ENCODE measurements around the gene NPLOC4. TPM values are rescaled to one million over a fixed set of nuclear protein-coding genes. Genes with fewer than 3 reads are reported as not detected.

NPLOC4 gene
- total and polyA plus RNA-seq, 2 of the 13 experiments (the other 11 are each of a cell fraction or from before 2014, with no cell fraction given) = 57.0 to 97.0 TPM

DNA sequence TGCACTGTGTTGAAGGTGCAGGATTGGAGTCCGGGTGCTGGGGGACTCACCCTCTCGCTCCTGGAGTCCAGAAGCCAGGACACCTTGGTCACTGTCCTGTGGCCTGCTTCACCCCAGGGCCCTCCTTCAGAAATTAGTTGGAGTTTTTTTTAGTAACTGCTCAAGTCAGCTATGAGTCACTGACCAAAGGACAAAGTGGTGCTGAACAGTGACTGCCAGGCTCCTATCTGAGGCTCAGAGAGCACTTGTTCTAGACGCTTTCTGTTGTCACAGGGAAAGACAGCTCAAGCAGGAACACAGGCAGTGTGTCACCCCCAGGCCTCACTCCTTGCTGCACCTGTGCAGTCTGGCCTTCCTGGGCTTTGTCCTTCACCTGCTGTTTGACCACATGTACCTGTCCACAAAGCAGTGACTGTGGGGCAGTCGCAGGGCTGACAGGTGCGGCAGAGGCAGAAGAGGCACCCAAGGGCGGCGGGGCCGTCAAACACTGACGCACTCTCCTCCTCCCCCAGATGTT is 80.7 kb downstream of the NPLOC4 start:
- Histone ChIP-seq H3K36me3 (replicated peaks in 1 of 2; ENCODE audit: control insufficient read depth in 1 of 2, insufficient read depth in 2 of 2, low read length in 2 of 2) (peaks cover 19 to 35% of the 10 kb centered on the region in 2 experiments), H3K4me1 (ENCODE audit: insufficient read depth, low read length) (peaks cover 34% of the 10 kb centered on the region), H3K27ac (ENCODE audit: extremely low read length, insufficient read depth, low read length) (no peak overlapping the region), H4K20me1 (ENCODE audit: insufficient read depth, low read length) (peaks cover 1% of the 10 kb centered on the region; the same call in 1 of the 2 replicates), H2AFZ (ENCODE audit: low read length) (no peak overlapping the region), H3K4me2 (ENCODE audit: low read depth, low read length) (no peak overlapping the region), H3K27me3 (ENCODE audit: control insufficient read depth in 1 of 2, insufficient read depth in 2 of 2, low read length in 2 of 2) (no peaks in the 10 kb centered on the region; a peak in 1 of 5 replicates), H3K9me3 (ENCODE audit: low read length) (no peaks in the 10 kb centered on the region), H3K4me3 (replicated peaks in 1 of 3; ENCODE audit: insufficient read depth in 1 of 3, low read depth in 2 of 3, low read length in 3 of 3) (no peak overlapping the region), H3K79me2 (ENCODE audit: insufficient read depth, low read length) (peaks cover 7% of the 10 kb centered on the region), H3K9ac (ENCODE audit: insufficient read depth, low read depth, low read length) (no peak overlapping the region)
- in situ Hi-C loops (cut with HindIII; ENCODE audit: extremely low pct_ligation_motif_present, low pct_unique_long_range_greater_than_20kb) (no loop called here), intact Hi-C loops (cut with micrococcal nuclease; ENCODE audit: unreplicated experiment) (no loop called here)
- WGBS (ENCODE audit: low lambda C conversion rate) = 86% methylated on average over 9 of the region's 9 CpGs
- DNase-seq (ENCODE audit: low spot score) = peak; percentile 45
- ChIA-PET CTCF (ENCODE audit: low intra/inter-chr PET ratio, low total read pairs) (no interaction called here), POLR2A (interaction anchor here (0.6 to 1.3 kb wide), 2 partner anchors 17 to 109 kb away, joined by 3 read pairs; no protein-coding TSS in a partner anchor)
- FAIRE-seq = no peak
- BruUV-seq (replicated peaks) = no TSS peak
- no peak for ATAC-seq
- TF ChIP-seq, protein P1, sequence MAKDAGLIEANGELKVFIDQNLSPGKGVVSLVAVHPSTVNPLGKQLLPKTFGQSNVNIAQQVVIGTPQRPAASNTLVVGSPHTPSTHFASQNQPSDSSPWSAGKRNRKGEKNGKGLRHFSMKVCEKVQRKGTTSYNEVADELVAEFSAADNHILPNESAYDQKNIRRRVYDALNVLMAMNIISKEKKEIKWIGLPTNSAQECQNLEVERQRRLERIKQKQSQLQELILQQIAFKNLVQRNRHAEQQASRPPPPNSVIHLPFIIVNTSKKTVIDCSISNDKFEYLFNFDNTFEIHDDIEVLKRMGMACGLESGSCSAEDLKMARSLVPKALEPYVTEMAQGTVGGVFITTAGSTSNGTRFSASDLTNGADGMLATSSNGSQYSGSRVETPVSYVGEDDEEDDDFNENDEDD (CRISPR knock-in tag; IDR thresholded peaks at IDR 0.05; ENCODE audit: borderline replicate concordance) = no peak
- TF ChIP-seq, protein P2, sequence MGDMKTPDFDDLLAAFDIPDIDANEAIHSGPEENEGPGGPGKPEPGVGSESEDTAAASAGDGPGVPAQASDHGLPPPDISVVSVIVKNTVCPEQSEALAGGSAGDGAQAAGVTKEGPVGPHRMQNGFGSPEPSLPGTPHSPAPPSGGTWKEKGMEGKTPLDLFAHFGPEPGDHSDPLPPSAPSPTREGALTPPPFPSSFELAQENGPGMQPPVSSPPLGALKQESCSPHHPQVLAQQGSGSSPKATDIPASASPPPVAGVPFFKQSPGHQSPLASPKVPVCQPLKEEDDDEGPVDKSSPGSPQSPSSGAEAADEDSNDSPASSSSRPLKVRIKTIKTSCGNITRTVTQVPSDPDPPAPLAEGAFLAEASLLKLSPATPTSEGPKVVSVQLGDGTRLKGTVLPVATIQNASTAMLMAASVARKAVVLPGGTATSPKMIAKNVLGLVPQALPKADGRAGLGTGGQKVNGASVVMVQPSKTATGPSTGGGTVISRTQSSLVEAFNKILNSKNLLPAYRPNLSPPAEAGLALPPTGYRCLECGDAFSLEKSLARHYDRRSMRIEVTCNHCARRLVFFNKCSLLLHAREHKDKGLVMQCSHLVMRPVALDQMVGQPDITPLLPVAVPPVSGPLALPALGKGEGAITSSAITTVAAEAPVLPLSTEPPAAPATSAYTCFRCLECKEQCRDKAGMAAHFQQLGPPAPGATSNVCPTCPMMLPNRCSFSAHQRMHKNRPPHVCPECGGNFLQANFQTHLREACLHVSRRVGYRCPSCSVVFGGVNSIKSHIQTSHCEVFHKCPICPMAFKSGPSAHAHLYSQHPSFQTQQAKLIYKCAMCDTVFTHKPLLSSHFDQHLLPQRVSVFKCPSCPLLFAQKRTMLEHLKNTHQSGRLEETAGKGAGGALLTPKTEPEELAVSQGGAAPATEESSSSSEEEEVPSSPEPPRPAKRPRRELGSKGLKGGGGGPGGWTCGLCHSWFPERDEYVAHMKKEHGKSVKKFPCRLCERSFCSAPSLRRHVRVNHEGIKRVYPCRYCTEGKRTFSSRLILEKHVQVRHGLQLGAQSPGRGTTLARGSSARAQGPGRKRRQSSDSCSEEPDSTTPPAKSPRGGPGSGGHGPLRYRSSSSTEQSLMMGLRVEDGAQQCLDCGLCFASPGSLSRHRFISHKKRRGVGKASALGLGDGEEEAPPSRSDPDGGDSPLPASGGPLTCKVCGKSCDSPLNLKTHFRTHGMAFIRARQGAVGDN (CRISPR knock-in tag; IDR thresholded peaks at IDR 0.05) = peak; percentile 37; the same call in 1 of the 2 replicates
- TF ChIP-seq POLR2G (IDR thresholded peaks at IDR 0.05; ENCODE audit: low read depth, low read length) (peak; percentile 33; the same call in 1 of the 2 replicates), TAF1 (CRISPR knock-in tag; IDR thresholded peaks at IDR 0.05) (no peak), TOE1 (CRISPR knock-in tag; IDR thresholded peaks at IDR 0.05) (no peak), AGO2 (optimal IDR thresholded peaks at IDR 0.05; ENCODE audit: low read depth, low read length) (peak; percentile 81), MYNN (CRISPR knock-in tag; IDR thresholded peaks at IDR 0.05; ENCODE audit: low read depth) (no peak), ZNF230 (CRISPR knock-in tag; IDR thresholded peaks at IDR 0.05) (no peak), SP140L (CRISPR knock-in tag; IDR thresholded peaks at IDR 0.05; ENCODE audit: borderline replicate concordance) (no peak), ZEB1 (IDR thresholded peaks at IDR 0.05; ENCODE audit: insufficient replicate concordance, low read depth) (peak; percentile 28), XBP1 (CRISPR knock-in tag; IDR thresholded peaks at IDR 0.05) (no peak), ZBTB38 (CRISPR knock-in tag; IDR thresholded peaks at IDR 0.05) (peak; percentile 31; the same call in 1 of the 2 replicates), ZNF792 (CRISPR knock-in tag; IDR thresholded peaks at IDR 0.05) (peak; percentile 100), KAT8 (CRISPR knock-in tag; IDR thresholded peaks at IDR 0.05) (no peak), POLR2A (IDR thresholded peaks at IDR 0.05; ENCODE audit: insufficient read depth in 1 of 2, low read depth in 2 of 2, low read length in 2 of 2) (peak in 1 of 2 experiments; percentile 16; a peak in 2 of 4 replicates), ZNF326 (CRISPR knock-in tag; IDR thresholded peaks at IDR 0.05; ENCODE audit: borderline replicate concordance) (peak; percentile 37; the same call in 1 of the 2 replicates), GPN1 (CRISPR knock-in tag; IDR thresholded peaks at IDR 0.05; ENCODE audit: borderline replicate concordance) (no peak)
- TF ChIP-seq, protein P3, sequence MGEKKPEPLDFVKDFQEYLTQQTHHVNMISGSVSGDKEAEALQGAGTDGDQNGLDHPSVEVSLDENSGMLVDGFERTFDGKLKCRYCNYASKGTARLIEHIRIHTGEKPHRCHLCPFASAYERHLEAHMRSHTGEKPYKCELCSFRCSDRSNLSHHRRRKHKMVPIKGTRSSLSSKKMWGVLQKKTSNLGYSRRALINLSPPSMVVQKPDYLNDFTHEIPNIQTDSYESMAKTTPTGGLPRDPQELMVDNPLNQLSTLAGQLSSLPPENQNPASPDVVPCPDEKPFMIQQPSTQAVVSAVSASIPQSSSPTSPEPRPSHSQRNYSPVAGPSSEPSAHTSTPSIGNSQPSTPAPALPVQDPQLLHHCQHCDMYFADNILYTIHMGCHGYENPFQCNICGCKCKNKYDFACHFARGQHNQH (CRISPR knock-in tag; IDR thresholded peaks at IDR 0.05) = no peak
- TF ChIP-seq, protein P4, sequence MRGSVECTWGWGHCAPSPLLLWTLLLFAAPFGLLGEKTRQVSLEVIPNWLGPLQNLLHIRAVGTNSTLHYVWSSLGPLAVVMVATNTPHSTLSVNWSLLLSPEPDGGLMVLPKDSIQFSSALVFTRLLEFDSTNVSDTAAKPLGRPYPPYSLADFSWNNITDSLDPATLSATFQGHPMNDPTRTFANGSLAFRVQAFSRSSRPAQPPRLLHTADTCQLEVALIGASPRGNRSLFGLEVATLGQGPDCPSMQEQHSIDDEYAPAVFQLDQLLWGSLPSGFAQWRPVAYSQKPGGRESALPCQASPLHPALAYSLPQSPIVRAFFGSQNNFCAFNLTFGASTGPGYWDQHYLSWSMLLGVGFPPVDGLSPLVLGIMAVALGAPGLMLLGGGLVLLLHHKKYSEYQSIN (CRISPR knock-in tag; IDR thresholded peaks at IDR 0.05; ENCODE audit: borderline replicate concordance) = no peak

Measured in HepG2 (cell line).